ENCODE measurements around the gene RBM25.

Gene RBM25

DNA sequence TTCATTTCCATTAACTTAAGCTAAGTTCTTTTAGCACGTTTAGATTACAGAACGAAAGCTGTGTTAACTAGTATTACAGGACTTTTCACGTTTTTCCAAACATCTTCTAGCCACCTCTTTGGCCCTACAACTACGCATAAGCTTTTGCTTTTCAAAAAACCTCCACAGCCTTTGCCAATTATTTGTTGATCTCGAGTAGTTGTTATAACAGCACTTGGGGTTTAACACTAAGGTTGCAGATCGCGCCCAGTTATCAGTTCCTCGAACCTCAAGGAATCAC lies 450 bp upstream of the RBM25 start:
- no peak for DNase-seq (ENCODE audit: low read depth)
- peak overlapping the region; percentile 98 for H3K4me3 ChIP-seq (ENCODE audit: low read length)
- TF ChIP-seq, protein P1, sequence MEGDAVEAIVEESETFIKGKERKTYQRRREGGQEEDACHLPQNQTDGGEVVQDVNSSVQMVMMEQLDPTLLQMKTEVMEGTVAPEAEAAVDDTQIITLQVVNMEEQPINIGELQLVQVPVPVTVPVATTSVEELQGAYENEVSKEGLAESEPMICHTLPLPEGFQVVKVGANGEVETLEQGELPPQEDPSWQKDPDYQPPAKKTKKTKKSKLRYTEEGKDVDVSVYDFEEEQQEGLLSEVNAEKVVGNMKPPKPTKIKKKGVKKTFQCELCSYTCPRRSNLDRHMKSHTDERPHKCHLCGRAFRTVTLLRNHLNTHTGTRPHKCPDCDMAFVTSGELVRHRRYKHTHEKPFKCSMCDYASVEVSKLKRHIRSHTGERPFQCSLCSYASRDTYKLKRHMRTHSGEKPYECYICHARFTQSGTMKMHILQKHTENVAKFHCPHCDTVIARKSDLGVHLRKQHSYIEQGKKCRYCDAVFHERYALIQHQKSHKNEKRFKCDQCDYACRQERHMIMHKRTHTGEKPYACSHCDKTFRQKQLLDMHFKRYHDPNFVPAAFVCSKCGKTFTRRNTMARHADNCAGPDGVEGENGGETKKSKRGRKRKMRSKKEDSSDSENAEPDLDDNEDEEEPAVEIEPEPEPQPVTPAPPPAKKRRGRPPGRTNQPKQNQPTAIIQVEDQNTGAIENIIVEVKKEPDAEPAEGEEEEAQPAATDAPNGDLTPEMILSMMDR (conservative IDR thresholded peaks at IDR 0.05; ENCODE audit: low read depth, low read length): no peak

DNA sequence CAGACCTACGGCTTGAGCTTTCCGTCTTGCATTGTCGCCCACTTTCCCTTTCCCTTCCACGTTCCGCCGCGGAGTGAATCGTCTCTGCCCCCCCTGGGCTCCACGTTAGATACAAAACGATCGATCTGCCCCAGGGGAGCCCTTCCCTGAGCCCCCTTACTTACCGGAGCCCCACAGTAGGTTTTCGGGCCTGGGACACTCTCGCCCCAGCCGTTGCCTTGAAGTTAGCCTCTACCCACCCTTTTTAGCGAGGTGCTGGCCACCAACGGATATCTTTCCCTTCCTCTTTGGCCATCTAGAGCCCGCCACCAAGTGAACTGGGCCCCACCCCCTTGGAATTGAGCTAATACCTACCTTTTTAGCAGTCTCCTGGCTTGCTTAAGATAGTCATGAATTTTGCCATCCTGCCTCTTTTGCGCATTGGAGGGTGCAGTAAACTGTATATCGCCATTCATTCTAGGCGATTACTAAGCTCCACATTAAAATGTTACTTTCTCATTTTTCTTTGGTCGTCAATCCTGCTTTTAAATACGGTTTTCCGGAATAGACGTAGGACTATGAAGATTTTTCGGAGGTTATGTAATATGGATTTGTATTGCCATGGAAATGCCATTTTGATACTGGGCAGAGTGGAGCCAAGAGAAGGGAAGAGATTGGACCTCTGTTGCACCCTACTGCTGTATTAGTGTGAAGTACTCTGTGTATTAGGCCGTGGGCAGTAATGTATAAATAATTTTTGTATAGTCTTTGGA lies 764 bp downstream of the RBM25 start:
- TF ChIP-seq, protein P1 (conservative IDR thresholded peaks at IDR 0.05; ENCODE audit: low read depth, low read length): no peak
- H3K4me3 ChIP-seq (ENCODE audit: low read length): peak overlapping the region; percentile 98

DNA sequence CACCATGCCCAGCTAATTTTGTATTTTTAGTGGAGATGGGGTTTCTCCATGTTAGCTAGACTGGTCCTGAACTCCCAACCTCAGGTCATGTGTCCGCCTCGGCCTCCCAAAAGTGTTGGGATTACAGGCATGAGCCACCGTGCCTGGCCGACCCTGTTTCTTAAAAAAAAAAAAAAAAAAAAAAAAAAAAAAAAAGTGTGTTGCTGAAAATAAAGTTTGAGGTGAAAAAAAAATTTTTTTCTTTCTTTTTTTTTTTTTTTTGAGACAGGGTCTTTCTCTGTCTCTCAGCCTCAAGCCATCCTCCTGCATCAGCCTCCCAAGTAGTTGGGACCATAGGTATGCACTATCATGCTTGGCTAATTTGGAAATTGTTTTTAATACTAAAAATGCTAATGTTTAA lies 11.3 kb downstream of the RBM25 start:
- TF ChIP-seq, protein P1 (conservative IDR thresholded peaks at IDR 0.05; ENCODE audit: low read depth, low read length): no peak
- DNase-seq (ENCODE audit: low read depth): no peak
- no peak overlapping the region for H3K4me3 ChIP-seq (ENCODE audit: low read length)

More for the DNA sequence above, 764 bp downstream of the RBM25 start:
- peak; percentile 33 for DNase-seq (ENCODE audit: low read depth)

DNA sequence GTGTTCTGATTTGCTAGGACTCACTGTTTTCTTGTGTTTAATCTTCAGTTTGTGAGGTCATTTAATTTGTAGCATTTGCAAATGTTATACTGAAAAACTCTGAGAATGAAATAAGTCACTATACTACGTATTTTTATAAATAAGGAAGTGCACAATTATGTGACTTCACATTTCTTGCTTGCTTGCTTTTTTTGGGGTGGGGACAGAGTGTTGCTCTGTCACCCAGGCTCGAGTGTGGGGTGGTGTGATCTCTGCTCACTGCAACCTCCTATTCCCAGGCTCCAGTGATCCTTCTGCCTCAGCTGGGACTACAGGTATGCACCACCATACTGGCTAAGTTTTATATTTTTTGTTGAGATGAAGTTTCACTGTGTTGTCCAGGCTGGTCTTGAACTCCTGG lies 32.7 kb downstream of the RBM25 start:
- no peak overlapping the region for H3K4me3 ChIP-seq (ENCODE audit: low read length)
- TF ChIP-seq, protein P1 (conservative IDR thresholded peaks at IDR 0.05; ENCODE audit: low read depth, low read length): no peak
- no peak for DNase-seq (ENCODE audit: low read depth)

DNA sequence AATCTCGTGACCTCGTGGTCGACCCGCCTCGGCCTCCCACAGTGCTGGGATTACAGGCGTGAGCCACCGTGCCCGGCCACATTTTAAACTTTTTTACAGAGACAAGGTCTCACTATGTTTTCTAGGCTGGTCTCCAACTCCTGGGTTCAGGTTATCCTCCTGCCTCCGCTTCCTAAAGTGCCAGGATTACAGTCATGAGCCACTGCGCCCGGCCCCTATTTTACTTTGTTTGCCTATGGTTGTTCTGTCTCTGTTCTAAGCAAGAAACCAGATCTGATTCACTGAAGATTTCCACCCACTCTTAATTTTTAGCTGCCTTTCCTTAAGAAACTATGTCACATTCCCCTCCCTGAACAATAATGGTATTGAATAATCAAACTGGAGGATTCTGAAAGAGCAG lies 39.1 kb downstream of the RBM25 start:
- no peak for DNase-seq (ENCODE audit: low read depth)
- TF ChIP-seq, protein P1 (conservative IDR thresholded peaks at IDR 0.05; ENCODE audit: low read depth, low read length): no peak

DNA sequence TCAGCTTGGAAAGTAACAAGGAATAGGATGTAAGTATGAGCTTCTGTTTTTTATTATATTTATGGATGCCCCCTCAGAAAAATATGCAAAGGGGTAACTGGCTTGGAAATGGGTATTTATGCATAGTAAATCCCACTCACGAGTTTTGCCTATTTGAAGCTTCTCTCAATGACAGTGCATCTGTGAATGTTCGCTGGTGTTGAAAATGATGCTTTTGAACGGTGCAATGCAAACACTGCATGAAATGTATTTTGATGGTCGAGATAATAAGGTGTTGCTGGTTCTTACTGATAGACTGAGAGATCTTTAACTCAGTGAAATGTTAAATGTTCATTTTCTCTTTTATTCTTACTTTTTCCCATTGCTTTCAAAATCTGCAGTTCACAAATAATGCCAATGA lies 42.0 kb downstream of the RBM25 start:
- TF ChIP-seq, protein P1 (conservative IDR thresholded peaks at IDR 0.05; ENCODE audit: low read depth, low read length): no peak
- no peak overlapping the region for H3K4me3 ChIP-seq (ENCODE audit: low read length)
- no peak for DNase-seq (ENCODE audit: low read depth)

More for the DNA sequence above, 39.1 kb downstream of the RBM25 start:
- no peak overlapping the region for H3K4me3 ChIP-seq (ENCODE audit: low read length)

DNA sequence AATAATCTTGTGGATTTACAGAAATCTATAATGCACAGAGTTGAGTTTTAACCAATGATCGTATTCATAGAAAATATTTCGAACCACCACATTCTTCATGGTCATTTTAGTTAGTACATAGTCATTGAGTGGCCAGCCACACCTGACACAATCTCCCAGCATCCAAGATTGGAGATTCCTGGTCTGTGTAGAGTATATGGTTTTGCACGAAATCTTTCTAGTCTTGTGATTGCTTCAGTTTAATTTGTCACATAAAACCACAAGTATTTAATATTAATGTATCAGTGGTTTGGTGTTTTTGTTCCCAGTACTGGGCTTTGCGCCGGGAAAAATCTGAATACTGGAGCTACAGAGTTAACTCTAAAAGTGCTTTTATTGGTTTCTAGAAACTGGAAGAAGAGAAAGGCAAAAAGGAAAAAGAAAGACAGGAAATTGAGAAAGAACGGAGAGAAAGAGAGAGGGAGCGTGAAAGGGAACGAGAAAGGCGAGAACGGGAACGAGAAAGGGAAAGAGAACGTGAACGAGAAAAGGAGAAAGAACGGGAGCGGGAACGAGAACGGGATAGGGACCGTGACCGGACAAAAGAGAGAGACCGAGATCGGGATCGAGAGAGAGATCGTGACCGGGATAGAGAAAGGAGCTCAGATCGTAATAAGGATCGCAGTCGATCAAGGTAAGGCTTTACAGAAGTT lies 44.6 kb downstream of the RBM25 start:
- TF ChIP-seq, protein P1 (conservative IDR thresholded peaks at IDR 0.05; ENCODE audit: low read depth, low read length): no peak
- no peak for DNase-seq (ENCODE audit: low read depth)
- no peak overlapping the region for H3K4me3 ChIP-seq (ENCODE audit: low read length)

All from retinal pigment epithelial cell (primary cell).